ENCODE measurements around the gene HYAL2.
"Not testable (repeated sequence)": the region's sequence is repeated elsewhere in the genome, so short reads cannot be mapped to it uniquely, and the experiment has no call there.

Gene HYAL2

GRCh38 chr3:50272911-50273688 is 49.4 kb downstream of the HYAL2 start:
- in situ Hi-C loops (cut with MboI; ENCODE audit: low sequenced_read_pairs), result no loop called here

- in situ Hi-C loops (cut with MboI; ENCODE audit: low sequenced_read_pairs), result not testable (repeated sequence)
Observed at GRCh38 chr3:50272538-50272910, 50.0 kb downstream of the HYAL2 start.

GRCh38 chr3:50271314-50271936 is 51.1 kb downstream of the HYAL2 start:
- in situ Hi-C loops (cut with MboI; ENCODE audit: low sequenced_read_pairs), result no loop called here

GRCh38 chr3:50270422-50271224 is 51.9 kb downstream of the HYAL2 start:
- in situ Hi-C loops (cut with MboI; ENCODE audit: low sequenced_read_pairs), result no loop called here

- in situ Hi-C loops (cut with MboI; ENCODE audit: low sequenced_read_pairs), result no loop called here
Observed at GRCh38 chr3:50269977-50270413, 52.5 kb downstream of the HYAL2 start.

GRCh38 chr3:50269460-50269859 is 53.1 kb downstream of the HYAL2 start:
- in situ Hi-C loops (cut with MboI; ENCODE audit: low sequenced_read_pairs), result no loop called here

GRCh38 chr3:50268703-50269451 is 53.7 kb downstream of the HYAL2 start, which contains the start of gene SEMA3B:
Gene SEMA3B, plus strand, starts transcription at chr3:50269147. Its CDS starts 94 bp downstream, at chr3:50269241.
- in situ Hi-C loops (cut with MboI; ENCODE audit: low sequenced_read_pairs), result no loop called here

- in situ Hi-C loops (cut with MboI; ENCODE audit: low sequenced_read_pairs), result no loop called here
Observed at GRCh38 chr3:50268276-50268675, 54.3 kb downstream of the HYAL2 start.
